Stimulated activated naive CD8-positive, alpha-beta T cell treated with anti-CD3 and anti-CD28 coated beads, Interleukin-15, amount 100 ng/mL, for 72 hours (primary cell): ENCODE results near the gene PCARE.
A peak's percentile ranks its signal among the peaks of the same experiment; 100 is the strongest.

Experiments
- ATAC-seq: fragments of 150-1000 bp; cut with Tn5 transposase; 2 replicates; pipeline ENCODE4 v1.10.0; 2021; ENCODE audit warnings: mild to moderate bottlenecking, moderate library complexity
- DNase-seq, 2 donors: peaks; one replicate each; pipeline ENCODE4 v3.0.0; 2021 to 2022
- H3K27ac Mint-ChIP-seq, 2 donors: one replicate each; pipeline ENCODE4 v1.8.0; 2022; ENCODE audit warnings: mild to moderate bottlenecking in 2 of 2, mixed read lengths in 2 of 2, moderate library complexity in 2 of 2
- H3K27me3 Mint-ChIP-seq: one replicate; pipeline ENCODE4 v1.8.0; 2022; ENCODE audit warnings: mixed read lengths
- H3K4me1 Mint-ChIP-seq: one replicate; pipeline ENCODE4 v1.8.0; 2022; ENCODE audit warnings: mild to moderate bottlenecking, mixed read lengths
- H3K4me3 Mint-ChIP-seq, 2 donors: one replicate each; pipeline ENCODE4 v1.8.0; 2022; ENCODE audit warnings: mild to moderate bottlenecking in 2 of 2, mixed read lengths in 2 of 2, moderate library complexity in 1 of 2
- H3K9me3 Mint-ChIP-seq, 2 donors: one replicate each; pipeline ENCODE4 v1.8.0; 2022; ENCODE audit warnings: mixed read lengths in 2 of 2

The PCARE gene

DNA sequence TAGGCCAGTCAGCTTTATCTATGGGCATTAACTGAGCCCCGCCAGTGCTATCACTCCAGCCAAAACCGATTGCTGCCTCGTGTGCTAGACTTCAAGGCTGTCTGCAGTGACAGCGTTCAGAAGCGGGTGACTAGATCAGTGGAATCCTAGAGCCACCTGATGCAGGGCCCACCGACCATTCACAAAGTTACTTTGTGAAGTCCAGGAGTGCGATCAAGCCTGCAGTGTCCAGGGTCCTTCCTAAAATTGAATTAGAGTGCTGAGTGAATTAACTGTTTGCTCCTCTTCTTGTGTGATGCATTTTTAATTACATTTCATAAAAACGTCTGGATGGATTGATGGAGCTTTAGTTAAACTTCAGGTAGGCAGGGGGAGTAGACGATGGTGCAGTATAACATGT is 13.9 kb downstream of the PCARE start:
- no peak for DNase-seq
- H3K4me3 Mint-ChIP-seq, result no peak overlapping the region
- peaks cover 12% of the 10 kb centered on the region for H3K4me1 Mint-ChIP-seq
- no peak overlapping the region for H3K27ac Mint-ChIP-seq
- H3K27me3 Mint-ChIP-seq, result no peaks in the 10 kb centered on the region
- H3K9me3 Mint-ChIP-seq, result no peaks in the 10 kb centered on the region
- ATAC-seq, result no peak

DNA sequence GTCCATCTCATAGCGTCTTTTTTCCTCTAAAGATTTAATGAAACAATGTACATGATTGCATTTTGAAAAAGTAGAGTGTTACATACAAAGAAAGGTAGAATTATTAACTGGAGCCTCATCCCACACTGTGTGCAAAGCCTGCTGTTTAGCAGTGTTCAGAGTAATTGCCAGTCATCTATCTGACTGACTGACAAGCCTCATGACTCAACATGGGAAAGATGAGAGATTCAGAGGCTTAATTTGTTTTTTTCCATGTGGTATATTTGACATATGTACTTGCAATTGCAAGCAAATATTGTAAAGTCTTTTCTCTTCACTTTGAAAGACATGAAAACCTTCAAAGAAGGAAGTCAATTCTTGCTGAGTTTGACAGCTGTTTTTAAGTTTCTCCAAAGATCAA is 14.7 kb downstream of the PCARE start:
- ATAC-seq, result peak; percentile 42
- H3K27ac Mint-ChIP-seq, result no peak overlapping the region
- peaks cover 12% of the 10 kb centered on the region for H3K4me1 Mint-ChIP-seq
- no peak for DNase-seq
- H3K9me3 Mint-ChIP-seq, result no peaks in the 10 kb centered on the region
- H3K4me3 Mint-ChIP-seq, result no peak overlapping the region
- no peaks in the 10 kb centered on the region for H3K27me3 Mint-ChIP-seq

DNA sequence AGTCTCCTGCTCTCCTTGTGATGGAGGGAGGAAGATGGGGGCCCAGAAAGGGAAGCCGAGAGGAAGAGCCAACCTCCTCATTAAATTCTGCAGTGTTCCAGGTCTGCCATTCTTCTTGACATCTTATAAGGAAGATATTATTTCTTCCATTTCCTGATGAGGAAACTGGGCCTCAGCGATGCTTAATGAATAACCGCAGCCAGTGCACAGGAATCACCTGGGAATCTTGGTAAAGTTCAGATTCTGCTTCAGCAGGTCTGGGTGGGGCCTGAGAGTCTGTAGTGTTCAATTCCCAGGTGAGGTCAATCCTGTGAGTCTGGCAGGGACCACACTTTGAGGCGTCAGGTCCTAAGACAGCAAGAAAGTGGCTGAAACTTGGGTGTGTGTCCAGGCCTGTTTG is 17.3 kb downstream of the PCARE start:
- no peaks in the 10 kb centered on the region for H3K27me3 Mint-ChIP-seq

DNA sequence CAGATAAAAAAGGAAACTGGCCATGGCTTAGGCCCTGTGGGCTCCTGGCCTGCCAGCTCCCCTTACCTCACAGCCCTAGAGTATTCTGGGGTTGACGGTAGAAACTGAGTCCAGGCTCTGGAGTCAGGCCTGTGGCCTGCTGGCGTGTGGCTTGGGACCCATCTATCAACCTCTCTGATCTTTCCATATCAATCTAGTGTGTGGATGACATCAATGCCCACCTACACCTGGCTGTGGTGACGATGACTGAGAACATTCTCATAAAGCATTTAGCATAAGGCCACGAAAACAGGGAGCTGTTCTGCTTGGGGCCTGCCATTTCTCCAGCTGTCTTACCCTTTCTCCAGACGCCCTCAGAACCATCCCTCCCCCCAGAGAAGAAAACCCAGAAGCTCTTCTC is 17.9 kb downstream of the PCARE start:
- ATAC-seq, result no peak
- no peak overlapping the region for H3K4me3 Mint-ChIP-seq
- no peaks in the 10 kb centered on the region for H3K9me3 Mint-ChIP-seq
- peaks cover 12% of the 10 kb centered on the region for H3K4me1 Mint-ChIP-seq
- no peak overlapping the region for H3K27ac Mint-ChIP-seq
- no peaks in the 10 kb centered on the region for H3K27me3 Mint-ChIP-seq
- DNase-seq, result no peak

More for the DNA sequence above, 17.3 kb downstream of the PCARE start:
- Mint-ChIP-seq H3K4me3 (no peak overlapping the region), H3K4me1 (peaks cover 12% of the 10 kb centered on the region), H3K27ac (no peak overlapping the region), H3K9me3 (no peaks in the 10 kb centered on the region)
- DNase-seq (no peak), ATAC-seq (no peak)

DNA sequence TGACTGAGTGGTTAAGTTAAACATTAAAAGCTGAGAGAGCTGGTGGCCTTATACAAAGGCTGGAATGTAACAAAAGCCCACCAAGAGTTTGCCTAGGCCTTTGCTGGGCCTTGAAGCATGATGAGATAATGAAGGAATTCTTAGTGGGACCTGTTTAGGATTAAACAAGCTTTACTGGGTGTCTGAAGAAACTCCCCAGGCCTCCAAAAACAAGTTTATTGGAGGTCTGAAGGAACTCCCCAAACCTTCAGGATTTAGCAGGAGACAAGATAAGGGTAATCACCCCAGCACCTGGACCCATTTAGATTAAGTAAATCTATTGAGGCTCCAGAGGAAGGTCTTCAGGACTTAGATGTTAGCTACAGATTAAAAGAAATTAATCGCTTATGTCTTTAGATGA is 18.7 kb downstream of the PCARE start:
- DNase-seq (no peak), ATAC-seq (no peak)
- Mint-ChIP-seq H3K27ac (no peak overlapping the region), H3K9me3 (no peaks in the 10 kb centered on the region), H3K27me3 (no peaks in the 10 kb centered on the region), H3K4me3 (no peak overlapping the region), H3K4me1 (peaks cover 16% of the 10 kb centered on the region)

DNA sequence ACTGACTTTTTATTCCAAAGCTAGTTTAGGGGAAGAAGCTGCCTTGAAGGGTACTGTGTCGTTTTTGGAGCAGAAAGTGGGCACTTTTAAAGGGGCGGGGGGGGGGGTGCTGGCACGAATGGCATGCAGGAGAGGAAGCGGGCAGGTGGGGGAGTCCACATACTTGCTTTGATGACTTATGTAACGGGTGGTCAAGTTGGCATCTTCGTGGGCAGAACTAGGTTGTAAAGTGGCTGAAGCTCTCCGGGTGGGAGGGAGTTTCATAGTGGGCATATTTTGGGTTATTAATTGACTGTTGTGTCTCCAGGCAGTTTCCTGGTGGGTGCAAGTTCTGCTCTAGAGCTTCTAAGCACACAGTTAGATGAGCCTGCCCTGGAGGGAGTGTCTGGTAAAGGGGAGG is 19.9 kb downstream of the PCARE start:
- peaks cover 6% of the 10 kb centered on the region for H3K4me1 Mint-ChIP-seq
- no peak overlapping the region for H3K27ac Mint-ChIP-seq
- H3K4me3 Mint-ChIP-seq, result no peak overlapping the region
- no peaks in the 10 kb centered on the region for H3K27me3 Mint-ChIP-seq
- no peak for ATAC-seq
- H3K9me3 Mint-ChIP-seq, result no peaks in the 10 kb centered on the region
- DNase-seq, result no peak

DNA sequence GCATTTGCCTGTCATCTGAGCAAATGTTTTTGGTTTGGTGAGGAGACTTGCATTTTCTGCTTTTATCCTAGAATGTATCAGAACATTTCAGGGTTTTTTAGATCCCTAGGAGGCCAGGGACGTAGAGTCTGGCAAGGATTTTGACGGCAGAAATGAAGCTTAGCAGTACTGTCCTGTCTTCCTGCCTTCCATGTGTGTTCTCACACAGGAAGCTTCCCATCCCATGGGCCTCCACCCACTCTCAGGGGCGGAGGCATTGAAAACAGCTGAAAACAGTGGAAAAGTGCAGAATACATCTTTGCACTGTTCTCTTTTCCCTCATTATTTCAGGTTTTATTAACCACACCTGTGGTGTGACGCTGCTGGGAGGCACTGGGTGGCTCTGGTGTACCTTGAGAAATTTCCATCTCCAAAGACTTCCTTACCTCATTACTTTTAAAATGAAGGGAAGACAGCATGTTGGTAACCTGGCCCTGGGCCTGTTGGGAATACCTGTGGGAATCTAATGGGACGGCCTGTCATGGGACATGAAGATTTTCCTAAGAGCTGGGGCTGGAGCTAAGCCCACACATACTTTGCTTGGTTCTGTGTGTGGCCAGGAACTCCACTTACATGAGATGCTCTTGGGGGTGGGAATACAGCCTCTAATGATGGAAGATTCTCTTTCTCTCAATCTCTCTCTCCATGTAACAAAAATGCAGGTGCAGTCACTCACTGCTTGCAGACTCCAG is 20.5 kb downstream of the PCARE start:
- DNase-seq (no peak), ATAC-seq (no peak)
- no peaks in the 10 kb centered on the region for H3K9me3 Mint-ChIP-seq
- H3K27ac Mint-ChIP-seq, result no peak overlapping the region
- H3K4me1 Mint-ChIP-seq, result peaks cover 4% of the 10 kb centered on the region
- no peaks in the 10 kb centered on the region for H3K27me3 Mint-ChIP-seq
- no peak overlapping the region for H3K4me3 Mint-ChIP-seq

DNA sequence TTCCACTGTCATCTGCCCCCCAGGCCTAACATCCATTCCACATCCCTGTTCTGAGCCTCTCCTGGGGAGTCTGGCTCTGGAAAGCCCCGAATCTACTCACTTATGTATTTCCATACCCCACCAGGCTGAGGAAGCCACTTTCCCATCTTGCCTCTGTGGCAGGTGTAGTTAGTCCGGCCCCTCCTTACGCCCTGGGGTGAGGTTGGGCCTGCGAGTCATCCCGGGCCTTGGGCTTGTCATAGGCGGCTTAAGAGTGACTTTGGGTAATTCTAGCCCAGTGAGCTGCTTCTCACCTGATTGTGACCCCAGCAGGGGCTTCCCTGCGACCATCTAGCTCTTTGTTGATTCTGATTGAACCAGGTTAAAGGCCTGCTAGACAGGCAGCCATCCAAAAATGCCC is 21.1 kb downstream of the PCARE start:
- no peak overlapping the region for H3K27ac Mint-ChIP-seq

DNA sequence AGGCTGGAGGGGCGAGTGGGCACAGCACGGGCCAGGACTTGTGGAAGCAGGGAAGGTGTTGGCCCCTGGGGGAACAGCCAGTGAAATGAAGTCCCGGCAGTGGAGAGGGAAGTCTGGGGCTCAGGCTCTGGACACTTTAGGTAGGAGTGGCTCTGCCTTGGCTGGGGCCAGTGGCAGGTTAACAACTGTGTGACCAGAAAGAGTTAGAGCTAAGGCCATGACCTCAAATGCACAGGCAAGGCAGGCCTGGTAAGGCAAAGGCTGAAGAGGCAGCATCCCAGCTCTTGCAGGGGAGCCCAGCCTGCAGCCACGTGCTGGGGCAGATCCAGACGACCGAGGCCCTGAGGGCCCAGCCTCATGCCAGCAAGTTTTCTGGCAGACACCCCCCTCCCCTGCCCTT is 21.5 kb downstream of the PCARE start:
- Mint-ChIP-seq H3K27me3 (no peaks in the 10 kb centered on the region), H3K27ac (peak overlapping the region in 1 of 2 donors; percentile 45), H3K4me3 (no peak overlapping the region), H3K4me1 (peaks cover 4% of the 10 kb centered on the region), H3K9me3 (no peaks in the 10 kb centered on the region)
- DNase-seq, result no peak
- no peak for ATAC-seq

More for the DNA sequence above, 21.1 kb downstream of the PCARE start:
- no peaks in the 10 kb centered on the region for H3K9me3 Mint-ChIP-seq
- no peak for DNase-seq
- no peak for ATAC-seq
- peaks cover 4% of the 10 kb centered on the region for H3K4me1 Mint-ChIP-seq
- no peak overlapping the region for H3K4me3 Mint-ChIP-seq
- H3K27me3 Mint-ChIP-seq, result no peaks in the 10 kb centered on the region

DNA sequence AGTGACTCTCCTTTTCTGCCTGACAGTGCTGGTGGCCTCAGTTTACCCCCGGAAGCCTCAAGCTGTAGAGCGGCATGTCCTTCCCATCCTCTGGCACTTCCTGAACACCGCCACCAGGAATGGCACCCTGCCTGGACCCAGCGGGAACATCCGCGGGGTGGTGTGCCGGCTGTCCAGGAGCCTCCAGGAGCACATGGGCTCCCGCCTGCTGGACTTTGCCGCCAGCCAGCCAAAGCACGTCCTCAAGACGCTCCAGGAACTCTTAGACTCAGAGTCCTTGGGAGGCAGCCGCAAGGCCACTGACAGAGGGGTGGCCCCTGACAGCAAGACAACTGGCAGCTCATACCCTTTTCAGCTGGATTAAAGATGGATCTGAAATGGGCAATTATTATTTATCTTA is 22.6 kb downstream of the PCARE start:
- H3K4me3 Mint-ChIP-seq, result no peak overlapping the region
- ATAC-seq (no peak), DNase-seq (no peak)
- H3K27ac Mint-ChIP-seq, result no peak overlapping the region
- no peaks in the 10 kb centered on the region for H3K9me3 Mint-ChIP-seq
- no peaks in the 10 kb centered on the region for H3K27me3 Mint-ChIP-seq
- peaks cover 4% of the 10 kb centered on the region for H3K4me1 Mint-ChIP-seq

DNA sequence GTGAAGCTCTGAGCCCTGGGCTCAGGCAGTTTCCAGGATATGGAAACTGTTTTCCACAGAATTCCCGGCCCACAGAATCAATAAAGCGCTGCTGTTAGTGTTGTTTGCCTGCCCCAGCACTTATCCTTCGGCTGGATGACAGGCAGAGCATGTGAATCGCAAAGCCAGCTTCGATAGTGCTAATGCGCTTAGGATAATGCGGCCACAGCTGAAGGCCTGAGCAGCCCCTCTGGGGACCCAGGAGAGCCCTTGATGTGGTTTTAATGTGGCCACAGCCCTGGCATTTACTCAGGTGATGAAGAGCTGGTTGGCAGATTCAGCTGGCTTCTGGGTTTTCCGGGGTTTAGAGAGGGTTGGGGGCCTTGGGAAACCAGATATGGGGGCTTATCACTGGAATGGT is 23.7 kb downstream of the PCARE start:
- ATAC-seq, result no peak
- Mint-ChIP-seq H3K9me3 (no peaks in the 10 kb centered on the region), H3K4me1 (peaks cover 4% of the 10 kb centered on the region), H3K27me3 (no peaks in the 10 kb centered on the region), H3K27ac (no peak overlapping the region), H3K4me3 (no peak overlapping the region)
- DNase-seq, result no peak

DNA sequence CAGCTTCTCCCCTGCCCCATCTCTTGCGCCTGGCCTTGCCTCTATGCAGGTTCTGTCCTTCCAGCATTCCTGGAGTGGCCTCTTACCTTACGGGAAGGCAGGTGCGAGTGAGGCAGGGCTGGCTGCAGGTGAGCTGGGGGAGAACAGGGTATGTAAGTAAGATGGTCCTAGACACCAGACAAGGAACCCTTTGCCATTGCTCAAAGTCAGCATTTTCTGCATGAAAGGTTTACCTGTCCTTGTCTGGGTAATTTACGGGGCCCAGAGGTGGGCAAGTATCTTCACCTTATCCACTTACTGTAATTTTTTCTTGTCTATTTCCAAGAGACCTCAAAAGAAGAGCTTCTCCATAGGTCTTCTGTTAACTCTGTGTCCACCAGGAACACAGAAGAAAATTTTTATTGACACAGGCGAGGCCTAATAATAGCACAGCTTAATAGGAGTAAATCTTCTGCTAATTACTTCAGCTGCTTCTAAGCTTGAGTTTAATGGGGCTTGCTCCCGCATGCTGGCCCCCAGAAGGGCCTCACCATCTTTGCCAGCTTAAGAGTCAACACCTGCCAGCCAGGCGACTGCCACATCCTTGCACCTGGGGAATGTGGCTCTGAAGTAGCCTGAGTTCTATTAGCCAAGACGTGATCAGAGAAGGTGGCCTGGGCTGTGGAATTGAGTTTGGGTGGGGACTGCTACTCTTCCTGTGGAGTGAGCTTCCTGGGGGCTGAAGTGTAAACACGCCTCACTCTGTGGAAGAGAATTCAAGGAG is 27.1 kb downstream of the PCARE start:
- Mint-ChIP-seq H3K4me3 (no peak overlapping the region), H3K27ac (no peak overlapping the region), H3K9me3 (no peaks in the 10 kb centered on the region), H3K4me1 (peaks cover 4% of the 10 kb centered on the region), H3K27me3 (no peaks in the 10 kb centered on the region)
- ATAC-seq, result no peak
- no peak for DNase-seq

DNA sequence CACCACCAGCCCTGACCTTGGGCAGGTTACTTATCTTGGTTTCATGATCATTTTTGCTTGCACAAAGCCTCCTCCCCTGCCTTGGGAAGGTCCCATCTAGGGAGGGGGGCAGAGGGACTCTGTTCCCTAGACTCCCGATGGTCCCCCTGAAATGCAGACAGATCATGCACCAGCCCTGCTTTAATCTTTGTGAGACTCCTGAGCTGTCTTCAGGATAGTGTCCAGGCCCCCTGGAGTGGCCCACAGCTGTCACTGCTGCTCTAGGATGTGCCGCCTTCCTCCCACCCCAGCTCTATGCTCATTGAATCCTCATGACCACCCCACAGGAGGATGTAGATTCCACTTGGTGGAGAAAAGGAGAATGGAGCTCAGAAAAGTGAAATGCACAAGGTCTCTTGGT is 28.0 kb downstream of the PCARE start:
- H3K27ac Mint-ChIP-seq, result no peak overlapping the region
- ATAC-seq (no peak), DNase-seq (no peak)
- H3K9me3 Mint-ChIP-seq, result no peaks in the 10 kb centered on the region
- H3K27me3 Mint-ChIP-seq, result no peaks in the 10 kb centered on the region
- no peak overlapping the region for H3K4me3 Mint-ChIP-seq
- peaks cover 4% of the 10 kb centered on the region for H3K4me1 Mint-ChIP-seq

DNA sequence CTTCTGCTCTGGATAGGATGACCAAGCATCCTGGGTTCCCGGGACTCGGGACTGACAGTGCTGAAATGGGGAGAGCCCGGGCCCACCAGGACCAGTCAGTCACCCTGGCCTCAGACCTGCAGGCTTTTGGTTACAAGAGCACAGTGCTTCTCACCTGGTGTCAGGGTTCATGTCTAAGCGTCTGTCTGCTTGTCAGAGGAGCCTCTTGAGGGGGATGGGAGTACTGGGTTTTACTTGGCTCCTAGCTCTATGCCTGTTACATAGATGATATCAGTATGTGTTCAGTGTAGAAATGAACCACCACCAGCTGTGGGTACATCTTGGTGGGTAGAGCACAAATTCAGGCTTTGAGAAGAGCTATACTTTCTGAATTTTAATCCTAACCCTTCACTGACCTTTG is 29.9 kb downstream of the PCARE start:
- DNase-seq, result no peak
- H3K4me1 Mint-ChIP-seq, result no peaks in the 10 kb centered on the region
- no peaks in the 10 kb centered on the region for H3K9me3 Mint-ChIP-seq
- H3K27me3 Mint-ChIP-seq, result no peaks in the 10 kb centered on the region
- no peak overlapping the region for H3K4me3 Mint-ChIP-seq
- H3K27ac Mint-ChIP-seq, result peak overlapping the region in 1 of 2 donors; percentile 23
- no peak for ATAC-seq

DNA sequence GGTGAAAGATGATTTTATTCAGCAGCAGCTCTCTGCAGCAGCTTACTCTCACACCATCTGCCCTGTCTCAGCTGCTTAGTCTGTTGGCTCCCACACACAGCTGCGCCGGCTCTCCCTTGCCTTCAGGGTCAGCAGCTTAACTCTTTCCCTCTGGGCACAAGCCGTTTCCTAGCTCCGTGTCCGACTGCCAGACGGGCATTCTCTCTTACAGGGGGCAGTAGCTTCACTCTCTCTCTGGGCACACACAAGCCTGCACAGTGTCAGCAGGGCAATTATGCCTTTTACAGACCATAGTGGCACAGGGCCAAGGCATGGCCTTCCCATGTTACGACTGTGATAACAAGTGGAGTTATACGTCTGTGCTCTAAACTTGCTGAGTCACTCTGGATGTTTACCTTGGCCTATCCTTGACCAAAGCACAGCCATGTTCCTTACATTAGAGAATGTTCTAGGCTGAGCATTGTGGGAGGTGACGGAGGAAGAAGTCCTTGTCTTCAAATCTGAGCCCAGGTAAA is 31.7 kb downstream of the PCARE start:
- no peaks in the 10 kb centered on the region for H3K27me3 Mint-ChIP-seq
- no peak for DNase-seq
- peak overlapping the region in 1 of 2 donors; percentile 83 for H3K27ac Mint-ChIP-seq

DNA sequence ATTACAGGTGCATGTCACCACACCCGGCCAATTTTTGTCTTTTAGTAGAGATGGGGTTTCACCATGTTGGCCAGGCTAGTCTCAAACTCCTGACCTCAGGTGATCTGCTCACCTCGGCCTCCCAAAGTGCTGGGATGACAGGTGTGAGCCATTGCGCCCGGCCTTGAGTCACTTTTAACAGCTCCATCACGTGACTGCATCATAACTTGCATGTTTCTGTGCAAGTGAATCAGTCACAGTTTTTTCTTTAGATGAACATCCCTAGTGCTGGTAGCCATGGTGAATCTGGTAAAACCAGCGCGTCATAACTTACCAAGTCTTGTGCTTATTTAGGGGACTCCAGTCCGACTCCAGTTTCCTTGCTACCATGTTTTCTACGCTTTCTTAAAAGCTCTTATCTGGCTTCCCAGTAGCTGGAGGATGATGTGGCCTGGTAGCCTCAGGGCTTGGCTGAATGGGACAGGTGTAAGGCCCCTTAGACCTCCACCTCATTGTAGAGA is 33.1 kb downstream of the PCARE start:
- Mint-ChIP-seq H3K4me1 (no peaks in the 10 kb centered on the region), H3K27ac (no peak overlapping the region), H3K9me3 (no peaks in the 10 kb centered on the region), H3K4me3 (no peak overlapping the region), H3K27me3 (no peaks in the 10 kb centered on the region)
- no peak for DNase-seq
- no peak for ATAC-seq

More for the DNA sequence above, 31.7 kb downstream of the PCARE start:
- ATAC-seq, result no peak
- Mint-ChIP-seq H3K4me3 (no peak overlapping the region), H3K9me3 (no peaks in the 10 kb centered on the region), H3K4me1 (no peaks in the 10 kb centered on the region)
